ENCODE results near the gene PDK2.

GRCh38 chr17:50151041-50151936 is 56.1 kb downstream of the PDK2 start:
- TF ChIP-seq EP300 (IDR thresholded peaks at IDR 0.05) (no peak), CTCF (IDR thresholded peaks at IDR 0.05) (peak; percentile 35 to 86), POLR2A (IDR thresholded peaks at IDR 0.05) (no peak), POLR2AphosphoS5 (IDR thresholded peaks at IDR 0.05) (no peak)
